ELR (cell line): ENCODE results near the gene BTBD9.

Experiments used
- DNase-seq: peaks from one replicate; pipeline ENCODE4 v3.0.0-alpha.2; 2015; ENCODE audit warnings: low read depth

BTBD9 gene

DNA sequence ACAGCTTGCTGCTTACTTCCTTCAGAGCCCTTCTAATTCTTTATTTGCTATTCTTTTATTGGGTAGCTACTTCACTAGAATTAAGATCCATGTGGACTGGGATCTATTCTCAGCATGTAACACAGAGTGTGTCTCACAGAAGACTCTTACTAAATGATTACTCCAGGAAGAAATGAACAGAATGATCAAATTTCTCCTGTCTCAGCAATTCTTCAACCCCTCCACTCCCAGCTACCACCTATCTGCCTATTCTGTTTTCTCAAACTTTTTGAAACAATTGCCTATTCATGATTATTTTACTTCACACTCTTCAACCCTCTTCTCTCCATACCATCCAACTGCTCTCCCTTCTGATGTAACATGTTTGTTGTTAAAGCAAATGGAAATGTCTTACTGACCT, 132.6 kb downstream of the BTBD9 start:
- DNase-seq, result no peak

DNA sequence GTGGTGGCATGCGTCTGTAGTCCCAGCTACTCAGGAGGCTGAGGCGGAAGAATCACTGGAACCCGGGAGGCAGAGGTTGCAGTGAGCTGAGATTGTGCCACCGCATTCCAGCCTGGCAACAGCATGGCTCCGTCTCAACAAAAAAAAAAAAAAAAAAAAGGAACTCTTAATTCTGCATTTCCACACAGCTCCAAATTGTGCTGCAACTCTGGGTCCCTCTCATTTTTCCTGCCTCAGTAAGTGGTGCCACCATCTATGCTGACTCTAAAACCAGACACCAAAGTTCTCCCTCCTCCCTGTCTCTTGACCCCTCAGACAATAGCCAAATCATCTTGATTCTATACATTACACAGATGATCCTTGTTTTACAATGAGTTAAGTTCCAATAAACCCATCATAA, 133.9 kb downstream of the BTBD9 start:
- DNase-seq, result no peak

DNA sequence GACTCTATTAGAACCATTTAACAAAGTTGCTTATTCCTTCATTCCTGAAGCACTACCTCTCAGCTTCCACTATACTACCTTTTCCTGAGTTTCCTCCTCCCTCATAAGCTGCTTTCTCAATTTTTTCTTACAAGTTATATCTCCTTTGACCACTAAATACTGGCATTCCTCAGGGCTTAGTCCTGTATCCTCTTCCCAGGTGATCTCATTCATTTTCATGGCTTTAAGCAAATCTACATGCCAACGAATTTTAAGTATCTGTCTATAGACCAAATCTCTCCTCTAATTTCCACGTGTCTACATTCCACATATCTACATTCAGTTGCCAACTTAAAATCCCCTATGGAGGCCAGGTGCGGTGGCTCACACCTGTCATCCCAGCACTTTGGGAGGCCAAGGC, 134.7 kb downstream of the BTBD9 start:
- DNase-seq, result peak; percentile 47

DNA sequence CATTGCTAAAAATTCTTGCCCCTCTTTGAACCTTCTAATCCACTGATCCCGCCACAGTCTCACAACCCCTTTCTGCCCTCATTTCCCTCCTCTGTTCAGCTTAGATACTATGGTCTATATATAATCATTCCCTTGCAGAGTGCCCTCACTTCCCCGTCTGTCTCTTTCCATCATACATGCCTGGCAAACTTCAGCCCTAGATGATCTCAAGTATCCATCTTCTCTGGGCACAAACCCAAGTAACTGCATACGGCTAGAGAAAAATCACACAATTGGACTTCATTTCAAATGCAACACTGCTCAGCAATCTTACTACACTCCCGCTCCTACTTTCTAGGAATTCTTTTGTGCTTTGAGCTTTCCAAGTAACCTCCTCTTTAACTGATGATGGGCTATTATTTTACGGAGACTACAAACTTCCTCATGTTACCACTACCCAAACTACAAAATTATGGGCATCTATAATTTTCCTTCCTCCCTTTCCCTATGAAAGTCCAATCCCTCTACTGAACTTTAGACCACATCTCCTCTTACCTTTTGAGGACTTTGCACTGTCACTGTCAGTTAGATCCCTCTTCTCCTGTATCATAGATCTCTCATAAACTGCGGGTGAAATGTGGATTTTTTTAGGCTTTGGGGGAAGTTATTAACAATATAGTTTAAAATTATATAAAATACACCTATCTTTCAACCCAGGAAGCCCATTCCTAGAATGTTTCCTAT, 135.6 kb downstream of the BTBD9 start:
- no peak for DNase-seq

DNA sequence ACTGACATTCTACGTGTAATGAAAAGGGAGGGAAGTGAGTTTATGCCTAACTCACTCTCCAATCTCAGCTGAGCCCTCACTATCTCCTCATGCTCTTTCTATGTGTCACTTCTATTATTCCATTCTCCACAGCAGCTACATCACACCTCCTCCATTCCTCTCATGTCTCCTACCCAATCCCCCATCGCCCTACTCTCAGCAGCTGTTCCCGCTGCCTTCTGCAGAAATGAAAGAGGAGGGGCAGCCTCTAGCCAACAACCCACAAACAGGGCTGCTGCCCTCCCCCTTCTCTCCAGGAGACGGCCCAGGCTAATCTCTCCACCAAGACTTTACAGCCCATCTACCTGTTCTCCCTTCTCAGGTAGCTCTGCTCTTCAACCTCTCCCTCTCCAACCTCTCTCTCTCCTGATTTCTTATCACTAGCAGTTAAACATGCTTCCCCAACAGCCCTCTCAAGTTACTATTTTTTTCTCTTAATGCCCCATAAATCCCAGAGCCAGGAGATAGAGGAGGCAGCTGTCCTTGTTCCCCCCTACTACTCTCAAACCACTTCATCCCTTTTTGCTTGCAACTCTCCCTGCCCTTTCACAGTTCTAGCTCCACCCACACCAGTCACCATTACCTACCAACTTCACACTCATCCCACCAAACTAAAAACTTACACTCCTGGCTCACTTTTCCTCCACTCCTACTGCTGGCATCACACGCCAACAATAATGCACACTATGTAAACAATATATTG, 136.5 kb downstream of the BTBD9 start:
- no peak for DNase-seq

DNA sequence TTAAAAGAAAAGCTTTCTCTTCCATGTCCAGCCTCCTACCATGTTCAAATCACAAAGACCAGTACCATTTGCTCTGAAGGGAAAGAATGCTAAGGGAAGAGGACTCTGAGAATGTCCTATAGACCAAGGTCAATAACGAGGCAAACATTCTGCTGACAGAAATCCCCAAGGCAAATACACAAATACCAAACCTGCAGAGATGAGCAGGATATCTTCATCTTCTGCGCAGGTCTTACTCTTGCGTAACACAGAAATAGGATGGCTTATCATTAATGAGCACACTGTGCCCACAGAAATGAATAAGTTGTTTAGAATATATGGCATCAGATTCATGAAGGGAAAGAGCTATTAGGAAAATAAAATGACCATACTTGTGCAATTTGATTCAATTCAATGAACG, 137.3 kb downstream of the BTBD9 start:
- no peak for DNase-seq

DNA sequence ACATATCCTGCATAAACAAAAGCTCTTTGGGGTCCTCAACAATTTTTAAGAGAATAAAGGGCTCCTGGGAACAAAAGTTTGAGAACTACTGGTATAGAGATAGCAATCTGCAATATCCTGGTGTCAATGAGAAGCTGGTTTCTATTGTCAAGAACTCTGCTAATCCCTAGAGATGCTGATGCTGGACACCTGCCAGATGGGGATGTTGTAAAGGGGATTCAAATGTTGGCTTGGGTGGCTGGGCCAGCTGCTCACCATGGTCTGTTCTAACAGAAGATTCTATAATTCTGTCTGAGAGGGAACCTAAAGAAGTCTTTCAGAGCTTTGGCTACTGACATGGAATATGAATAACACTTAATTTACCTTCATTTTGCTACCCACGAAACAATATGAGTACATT, 137.8 kb downstream of the BTBD9 start:
- DNase-seq, result no peak

DNA sequence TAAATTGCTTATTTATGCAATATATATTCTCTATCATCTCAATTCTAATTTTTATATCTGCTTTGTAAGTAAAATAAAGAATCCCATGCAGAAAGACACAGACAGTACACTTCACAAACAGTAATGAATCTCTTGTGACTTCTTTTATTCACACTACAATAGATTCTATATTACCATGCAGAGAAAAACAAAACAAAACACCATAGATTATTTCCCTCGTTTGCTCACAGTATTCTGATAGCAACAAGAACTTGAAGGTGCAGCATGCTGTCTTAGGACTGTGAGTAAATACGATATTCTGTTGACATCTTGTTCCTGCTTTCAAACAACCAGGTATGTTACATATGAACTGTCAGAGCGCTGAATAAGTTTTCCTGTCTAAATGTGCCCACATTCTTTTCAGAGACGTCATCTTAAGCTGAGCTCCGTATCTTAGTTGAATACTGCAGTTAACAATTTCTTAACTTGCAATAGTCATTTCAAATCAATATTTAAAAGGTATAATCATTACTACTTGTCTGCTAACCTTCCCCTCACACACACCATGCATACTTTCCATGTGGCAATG, 140.1 kb downstream of the BTBD9 start:
- no peak for DNase-seq

DNA sequence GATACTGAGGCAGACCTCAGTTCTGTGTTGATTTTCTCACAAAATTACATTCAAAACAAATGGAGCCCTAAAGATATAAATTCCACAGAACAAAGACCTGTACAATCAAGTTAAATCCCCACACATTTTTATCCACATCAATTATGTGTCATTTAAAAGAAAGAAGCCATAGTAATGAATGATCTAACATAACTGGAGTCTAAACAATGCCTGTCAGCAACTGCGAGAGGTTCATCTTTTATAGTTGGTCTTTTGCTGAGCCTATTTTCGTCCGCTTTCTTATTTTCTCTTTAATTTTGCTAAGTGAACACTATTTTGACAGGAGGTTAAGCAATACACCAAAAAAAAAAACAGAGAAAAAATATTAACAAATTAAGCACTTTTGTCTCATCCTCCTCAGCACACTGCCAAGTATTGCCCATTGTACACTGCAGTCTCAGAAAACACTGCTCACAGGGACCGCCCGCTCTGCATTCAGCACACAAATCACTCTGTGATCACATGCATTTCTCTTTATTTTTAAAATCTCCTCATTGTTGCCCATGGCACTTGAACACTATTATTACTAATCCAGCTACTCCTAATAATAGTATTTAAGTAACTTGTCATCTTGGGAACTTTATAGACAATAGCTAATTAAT, 140.8 kb downstream of the BTBD9 start:
- no peak for DNase-seq

DNA sequence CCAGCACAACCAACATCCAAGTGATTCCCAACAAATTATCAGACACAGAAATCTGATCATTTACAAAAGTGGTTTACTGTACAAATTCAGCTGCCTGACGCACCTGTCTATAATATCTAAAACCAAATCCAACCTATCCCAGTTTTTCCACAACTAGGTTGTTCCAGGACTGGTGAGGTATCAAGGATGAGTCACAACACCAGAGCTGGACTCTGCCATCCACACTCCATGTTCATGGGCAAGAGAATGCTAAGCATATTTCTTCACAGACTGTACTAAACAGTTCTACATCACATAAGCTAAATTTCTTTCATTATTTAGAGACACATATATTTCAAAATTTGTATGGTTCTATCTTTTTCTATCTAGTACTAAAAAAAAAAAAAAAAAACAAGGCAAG, 141.6 kb downstream of the BTBD9 start:
- peak; percentile 24 for DNase-seq

DNA sequence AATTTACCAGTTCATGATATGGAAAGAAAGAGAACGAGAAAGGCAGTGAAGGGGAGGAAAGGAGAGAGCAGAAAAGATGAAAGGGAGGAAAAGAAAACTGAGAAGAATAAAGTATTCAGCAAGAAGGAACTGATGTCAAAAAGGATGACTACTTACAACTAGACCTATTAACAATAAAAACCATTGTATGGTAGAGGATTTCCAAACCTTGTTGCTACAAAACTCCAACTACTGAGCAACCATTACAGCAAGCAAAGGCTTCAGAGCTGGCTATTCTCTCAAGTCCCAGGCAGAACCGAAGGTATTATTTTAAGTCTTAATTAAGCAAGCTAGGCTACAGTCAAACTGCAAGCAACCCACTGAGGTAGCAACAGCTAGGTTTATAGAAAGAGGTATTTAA, 142.2 kb downstream of the BTBD9 start:
- no peak for DNase-seq

DNA sequence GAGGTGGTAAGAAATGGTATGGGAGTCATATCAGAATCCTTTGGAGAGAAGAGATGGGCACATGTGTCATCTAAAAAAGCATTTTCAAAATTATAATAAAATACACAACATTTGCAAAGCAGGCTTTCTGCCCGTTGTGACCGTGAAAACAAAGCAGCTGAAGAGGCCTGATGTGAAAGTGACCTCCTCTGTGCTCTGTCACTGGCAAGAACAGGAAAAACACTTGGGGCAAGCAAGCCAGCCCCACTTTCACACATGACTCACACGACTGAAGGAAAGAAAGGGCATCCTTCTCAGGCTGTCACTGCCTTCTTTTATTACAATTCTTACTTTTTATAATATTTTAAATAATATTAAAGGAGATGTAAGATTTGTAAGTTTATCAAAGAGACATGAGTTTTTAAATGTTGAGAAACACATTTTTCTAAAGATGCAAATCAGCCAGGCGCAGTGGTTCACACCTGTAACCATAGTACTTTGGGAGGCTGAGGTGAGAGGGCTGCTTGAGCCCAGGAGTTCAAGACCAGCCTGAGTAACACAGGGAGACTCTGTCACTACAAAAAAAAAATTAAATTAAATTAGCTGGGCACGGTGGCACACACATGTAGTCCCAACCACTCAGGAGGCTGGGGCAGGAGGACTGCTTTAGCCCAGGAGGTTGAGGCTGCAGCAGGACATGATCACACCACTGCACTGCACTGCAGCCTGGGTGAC, 143.7 kb downstream of the BTBD9 start:
- no peak for DNase-seq

DNA sequence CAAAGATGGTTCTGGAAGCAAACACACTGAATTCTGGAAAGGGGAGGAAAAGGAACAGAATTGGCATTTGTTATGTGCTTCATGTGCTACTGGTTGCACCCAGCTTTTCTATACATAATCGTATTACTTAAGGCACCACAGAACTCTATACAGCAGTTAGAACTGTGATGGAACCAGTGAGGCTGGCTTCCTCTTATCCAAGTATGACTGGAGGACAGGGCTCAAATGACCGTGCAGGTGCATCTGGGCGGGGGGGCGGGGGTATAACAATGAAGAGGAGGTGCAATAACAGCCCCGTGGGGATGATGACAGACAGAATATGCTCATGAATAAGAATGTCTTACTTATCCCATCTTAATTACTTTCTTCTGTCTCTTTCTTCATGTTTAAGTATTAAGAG, 144.2 kb downstream of the BTBD9 start:
- DNase-seq, result no peak

DNA sequence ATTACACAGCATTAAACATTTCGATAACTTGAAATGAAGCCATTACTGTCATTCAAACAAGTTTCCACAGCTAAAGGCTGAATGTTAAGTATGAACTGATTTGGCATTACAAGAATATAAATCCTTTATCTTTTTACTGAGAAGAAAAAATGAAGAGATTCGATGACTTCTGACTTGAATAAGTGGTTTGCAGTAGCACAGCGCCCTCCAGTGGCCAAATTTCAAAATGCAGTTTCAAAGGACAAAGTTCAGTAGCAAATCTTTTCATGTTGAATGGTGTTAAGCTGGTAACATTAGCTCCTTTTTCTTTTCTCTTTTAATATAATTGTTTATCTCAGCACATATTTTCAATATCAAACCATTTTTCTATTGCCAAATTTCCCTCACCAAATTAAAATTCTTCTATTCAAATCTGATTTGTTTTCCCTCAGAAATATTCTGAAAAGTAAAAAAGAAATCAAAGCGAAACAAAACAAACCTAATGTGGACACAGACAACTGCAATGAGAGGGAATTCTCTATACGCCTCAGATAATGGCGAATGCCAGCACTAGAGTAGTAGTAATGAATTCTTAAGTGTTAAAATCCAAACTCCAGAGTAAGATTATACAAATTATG, 145.7 kb downstream of the BTBD9 start:
- peak; percentile 73 for DNase-seq

DNA sequence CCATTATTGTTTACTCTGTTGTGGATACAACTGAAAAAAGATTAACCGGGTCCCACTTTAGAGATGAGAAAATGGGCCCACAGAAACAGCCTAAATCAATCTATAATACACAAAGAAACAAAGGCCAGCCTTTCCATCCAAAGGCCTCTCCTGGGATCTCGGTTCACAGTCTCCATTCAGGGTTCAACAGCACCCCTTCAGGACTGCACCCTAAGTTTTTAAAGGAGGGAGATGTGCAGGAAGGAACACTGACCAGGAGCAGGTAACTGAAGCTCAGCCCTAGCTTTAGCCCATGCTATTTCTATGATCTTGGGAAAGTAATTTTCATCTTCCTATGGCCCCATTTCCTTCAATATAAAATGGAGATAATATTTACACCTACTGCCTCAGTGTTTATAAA, 147.7 kb downstream of the BTBD9 start:
- DNase-seq, result no peak

DNA sequence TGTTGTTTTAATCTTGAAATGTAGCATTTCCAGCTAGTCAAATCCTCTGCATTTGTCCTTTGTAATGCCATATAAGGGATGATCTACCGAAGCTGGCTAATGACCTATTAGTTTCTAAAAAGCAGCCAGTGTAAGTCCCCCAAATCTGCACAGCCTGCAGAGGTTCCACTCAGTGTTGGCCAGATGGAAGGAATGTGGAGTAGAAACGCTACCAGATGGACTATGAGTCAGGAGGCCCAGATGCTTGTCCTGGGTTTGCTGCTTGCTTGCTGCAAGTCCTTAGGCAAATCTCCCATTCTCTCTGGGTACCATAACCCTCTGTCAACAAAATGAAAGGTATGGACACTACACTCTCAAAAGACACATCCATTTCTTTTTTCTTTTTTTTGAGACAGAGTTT, 149.8 kb downstream of the BTBD9 start:
- peak; percentile 51 for DNase-seq

DNA sequence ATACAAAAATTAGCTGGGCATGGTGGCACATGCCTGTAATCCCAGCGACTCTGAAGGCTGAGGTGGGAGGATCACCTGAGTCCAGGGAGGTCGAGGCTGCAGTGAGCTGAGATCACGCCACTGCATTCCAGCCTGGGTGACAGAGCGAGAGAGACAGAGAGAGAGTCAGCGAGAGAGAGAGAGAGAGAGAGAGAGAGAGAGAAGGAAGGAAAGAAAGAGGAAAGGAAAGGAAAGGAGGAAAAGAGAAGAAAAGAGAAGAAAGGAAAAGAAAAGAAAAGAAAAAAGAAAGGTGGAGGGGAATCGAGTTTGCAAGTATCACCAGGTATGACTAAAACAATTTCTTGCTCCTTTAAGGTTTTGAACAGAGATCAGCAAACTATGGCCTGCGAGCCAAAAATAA, 152.3 kb downstream of the BTBD9 start:
- DNase-seq, result no peak

DNA sequence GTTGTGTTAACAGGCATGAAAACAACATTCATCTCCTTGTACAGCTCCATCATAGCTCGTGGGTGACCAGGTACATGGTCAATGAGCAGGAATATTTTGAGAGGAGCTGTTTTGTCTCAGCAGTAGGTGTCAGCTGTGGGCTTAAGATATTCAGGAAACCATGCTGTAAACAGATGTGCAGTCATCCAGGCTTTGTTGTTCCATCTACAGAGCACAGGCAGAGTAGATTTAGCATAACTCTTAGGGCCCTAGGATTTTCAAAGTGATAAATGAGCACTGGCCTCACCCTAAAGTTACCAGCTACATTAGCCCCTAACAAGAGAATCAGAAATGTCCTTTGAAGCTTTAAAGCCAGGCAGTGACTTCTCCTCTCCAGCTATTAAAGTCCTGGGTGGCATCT, 154.2 kb downstream of the BTBD9 start:
- DNase-seq, result no peak

DNA sequence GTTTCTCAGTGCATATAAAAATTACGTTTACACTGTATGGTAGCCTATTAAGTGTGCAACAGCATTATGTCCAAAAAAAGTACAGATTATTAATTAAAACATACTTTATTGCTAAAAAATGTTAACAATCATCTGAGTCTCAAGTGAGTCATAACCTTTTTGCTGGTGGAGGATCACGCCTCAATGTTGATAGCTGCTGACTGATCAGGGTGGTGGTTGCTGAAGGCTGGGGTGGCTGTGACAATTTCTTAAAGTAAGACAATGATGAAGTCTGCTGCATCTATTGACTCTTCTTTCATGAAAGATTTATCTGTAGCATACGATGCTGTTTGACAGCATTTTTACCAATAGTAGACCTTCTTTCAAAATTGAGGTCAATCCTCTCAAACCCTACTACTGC, 155.1 kb downstream of the BTBD9 start:
- DNase-seq, result peak; percentile 12

DNA sequence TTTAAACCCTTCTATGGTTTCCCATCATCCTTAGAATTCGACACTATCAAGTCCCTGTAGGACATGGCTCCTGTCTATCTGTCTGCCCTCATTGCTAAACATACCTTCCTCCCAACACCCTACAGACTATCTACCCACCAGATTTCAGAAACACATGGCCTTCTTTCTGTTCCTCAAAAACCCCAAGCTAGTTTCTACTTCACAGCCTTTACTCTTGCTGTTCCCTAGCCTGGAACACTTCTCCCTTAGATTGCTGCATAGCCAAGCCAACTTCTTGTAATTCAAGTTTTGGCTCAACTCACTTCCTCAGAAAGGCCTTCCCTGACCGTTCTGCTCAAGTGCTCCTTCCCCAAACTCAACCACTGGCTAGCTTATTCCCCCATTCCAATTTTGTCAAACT, 156.2 kb downstream of the BTBD9 start:
- DNase-seq, result no peak

DNA sequence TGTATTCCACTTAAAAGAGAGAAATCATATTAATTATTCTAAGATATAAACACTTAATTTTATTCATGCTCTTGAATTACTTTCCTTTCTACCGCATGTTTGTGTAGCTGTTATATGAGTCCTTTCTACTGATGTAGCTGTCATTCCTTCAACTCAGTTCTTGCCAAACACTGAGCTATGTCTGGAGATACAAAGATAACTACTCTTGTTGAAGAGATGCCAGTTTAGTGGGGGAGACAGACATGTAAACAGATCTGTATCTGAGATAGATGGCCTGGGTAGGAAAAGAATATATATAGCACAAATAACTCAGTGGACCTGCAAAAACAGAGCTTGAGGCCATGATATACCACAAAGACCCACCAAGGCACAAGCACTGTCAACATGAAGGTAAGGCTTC, 157.3 kb downstream of the BTBD9 start:
- DNase-seq, result no peak

DNA sequence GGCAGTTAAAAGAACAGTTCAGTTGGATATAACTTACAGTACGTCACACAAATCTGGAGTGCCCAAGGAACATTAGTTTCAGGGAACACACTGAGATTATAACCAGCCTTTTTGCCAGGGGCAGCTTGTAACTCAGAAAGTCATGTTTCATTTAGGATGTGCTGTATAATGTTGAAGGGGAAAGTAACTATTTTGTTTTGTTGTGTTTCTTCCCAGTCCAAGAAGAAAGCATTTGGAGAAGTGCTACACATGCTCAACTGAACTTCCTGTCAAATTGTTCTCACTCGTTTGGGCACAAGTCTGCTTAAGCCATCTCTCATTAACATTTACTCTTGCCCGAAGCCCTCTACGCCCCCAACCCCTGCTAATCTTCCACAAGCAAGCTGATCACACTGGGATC, 157.9 kb downstream of the BTBD9 start:
- no peak for DNase-seq
